Esophagus squamous epithelium (tissue), 5 donors: ENCODE data around the gene GSTO2. TPM values are rescaled to one million over a fixed set of nuclear protein-coding genes. Genes with fewer than 3 reads are reported as not detected.

Source experiments
- DNase-seq: peaks from one replicate; lab custom pipeline; 2025; lab: John Stamatoyannopoulos, UW
- H3K27ac ChIP-seq, 4 donors: fragments of 200-600 bp; sonication (generic); one replicate each; pipeline ENCODE4 v1.5.1; 2016 to 2019; ENCODE audit warnings: mild to moderate bottlenecking in 1 of 4
- H3K27me3 ChIP-seq, 4 donors: fragments of 200-600 bp; sonication (generic); 1 replicate in 3 of 4; 2 replicates in 1 of 4; pipeline versions ENCODE4 v1.5.1 to v1.6.0; 2017 to 2021; ENCODE audit warnings: antibody characterized with exemption in 1 of 4
- H3K36me3 ChIP-seq, 3 donors: fragments of 200-600 bp; sonication (generic); one replicate each; pipeline ENCODE4 v1.5.1; 2016 to 2019
- H3K4me1 ChIP-seq, 3 donors: fragments of 200-600 bp; sonication (generic); one replicate each; pipeline ENCODE4 v1.5.1; 2017 to 2019
- H3K4me3 ChIP-seq, 4 donors: fragments of 200-600 bp; sonication (generic); 1 replicate in 3 of 4; 2 replicates in 1 of 4; pipeline ENCODE4 v1.5.1; 2016 to 2019; ENCODE audit warnings: mild to moderate bottlenecking in 2 of 4, moderate library complexity in 1 of 4
- H3K9me3 ChIP-seq, 3 donors: fragments of 200-600 bp; sonication (generic); one replicate each; pipeline ENCODE4 v1.5.1; 2016 to 2019
- CTCF ChIP-seq, 6 experiments: fragments of 450-650 bp in 4 of 6; fragments of 200-600 bp in 2 of 6; sonication (generic) in 2 of 6; IDR thresholded peaks; one replicate each; pipeline ENCODE4 v1.5.1; 2016 to 2019; ENCODE audit warnings: antibody characterized with exemption in 6 of 6, mild to moderate bottlenecking in 4 of 6, moderate library complexity in 4 of 6
- POLR2A ChIP-seq, 4 donors: fragments of 450-650 bp; IDR thresholded peaks; one replicate each; pipeline ENCODE4 v1.6.1; 2017; ENCODE audit warnings: antibody characterized with exemption in 4 of 4, mild to moderate bottlenecking in 4 of 4, moderate library complexity in 3 of 4
- WGBS, 2 donors: methylation state at CpG; one replicate each; pipeline ENCODE4 v1.1.5; 2018; 5-methylcytosine and 5-hydroxymethylcytosine counted together
- intact Hi-C: fragments of 100-400 bp; cut with DNase I; formaldehyde crosslinking; loops from one replicate; pipeline ENCODE4 v1.15.0; 2022
- total RNA-seq, 4 donors: library from RNA; depleted of rRNA; stranded (reverse); fragments of >200 nt; gene quantifications; one replicate each; pipeline ENCODE4 v1.1.0, GENCODE V29; 2016
- donor health status: DM: yes; HTN: yes; CAD: no.

Gene GSTO2
- total RNA-seq, 4 donors from 2014 or later: 6.1 to 20.6 (median 13.8) TPM

DNA sequence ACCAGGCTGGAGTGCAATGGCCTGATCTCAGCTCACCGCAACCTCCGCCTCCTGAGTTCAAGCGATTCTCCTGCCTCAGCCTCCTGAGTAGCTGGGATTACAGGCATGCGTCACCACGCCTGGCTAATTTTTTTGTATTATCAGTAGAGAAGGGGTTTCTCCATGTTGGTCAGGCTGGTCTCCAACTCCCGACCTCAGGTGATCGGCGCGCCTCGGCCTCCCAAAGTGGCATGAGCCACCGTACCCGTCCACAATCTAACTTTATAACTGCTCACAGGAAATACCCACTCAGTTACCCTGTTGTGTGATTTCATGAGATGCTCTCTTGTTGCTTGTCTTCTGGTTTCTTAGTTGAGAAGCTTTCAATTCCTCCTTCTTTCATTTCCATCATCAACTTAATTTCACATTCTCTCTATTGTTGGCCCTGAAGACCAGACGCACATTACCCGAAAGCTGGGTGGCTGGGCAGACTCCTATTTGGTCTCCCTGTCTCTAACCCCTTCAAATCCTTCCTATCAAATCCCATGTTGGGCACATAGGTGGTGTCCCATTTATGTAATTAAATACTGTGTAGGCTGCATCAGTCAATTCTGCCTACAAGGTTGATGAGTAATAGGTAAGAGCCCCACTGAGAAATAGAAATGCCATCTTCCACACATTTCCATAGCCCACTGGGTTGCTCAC lies 1.1 kb upstream of the GSTO2 start:
- DNase-seq: no peak
- intact Hi-C loops: loop anchor here (10.0 kb wide), 1 partner anchor 143 kb away; the partner anchor contains the start of gene SFR1
- peaks cover 0 to 31% (median 12%) of the 10 kb centered on the region in 3 donors for H3K4me1 ChIP-seq
- no peak for TF ChIP-seq CTCF (IDR thresholded peaks at IDR 0.05)
- no peak for TF ChIP-seq POLR2A (IDR thresholded peaks at IDR 0.05)
- 65 to 86% methylated on average over 7 to 14 of the region's 14 CpGs for WGBS, 2 donors
- H3K36me3 ChIP-seq: peaks cover 4 to 59% (median 31%) of the 10 kb centered on the region in 3 donors
- H3K27ac ChIP-seq: peak overlapping the region; percentile 85 to 95 (median 94)
- peak overlapping the region; percentile 75 to 96 (median 81) for H3K4me3 ChIP-seq
- no peaks in the 10 kb centered on the region for H3K9me3 ChIP-seq
- H3K27me3 ChIP-seq: no peaks in the 10 kb centered on the region

DNA sequence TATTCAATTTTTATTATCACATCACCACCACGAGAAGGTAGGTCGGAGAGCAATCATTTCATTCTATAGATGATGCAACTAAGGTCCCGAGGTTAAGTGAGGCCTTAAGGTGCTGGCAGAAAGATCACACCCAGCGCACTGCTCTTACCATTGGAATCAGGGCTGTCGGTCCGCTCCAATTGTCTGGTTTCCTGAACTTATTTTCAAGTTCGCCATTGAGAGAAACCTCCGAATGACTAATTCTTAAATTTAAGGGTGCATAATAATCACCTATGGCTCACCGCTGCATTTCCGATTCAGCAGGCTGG lies 625 bp upstream of the GSTO2 start:
- WGBS, 2 donors: 5 to 25% methylated on average over 10 of the region's 10 CpGs
- H3K27me3 ChIP-seq: no peaks in the 10 kb centered on the region
- H3K36me3 ChIP-seq: peaks cover 0 to 54% (median 31%) of the 10 kb centered on the region in 3 donors
- peak overlapping the region; percentile 75 to 96 (median 81) for H3K4me3 ChIP-seq
- no peaks in the 10 kb centered on the region for H3K9me3 ChIP-seq
- H3K4me1 ChIP-seq: peaks cover 0 to 26% (median 12%) of the 10 kb centered on the region in 3 donors
- H3K27ac ChIP-seq: peak overlapping the region; percentile 85 to 95 (median 94)
- DNase-seq: no peak
- intact Hi-C loops: loop anchor here (10.0 kb wide), 1 partner anchor 144 kb away; the partner anchor contains the start of gene SFR1
- TF ChIP-seq POLR2A (IDR thresholded peaks at IDR 0.05) (no peak), CTCF (IDR thresholded peaks at IDR 0.05) (no peak)

- H3K27me3 ChIP-seq: peaks cover 0 to 16% (median 0%) of the 10 kb centered on the region in 4 donors
- WGBS, 2 donors: 81 to 94% methylated on average over 1 of the region's 1 CpG
- H3K4me1 ChIP-seq: peaks cover 5 to 33% (median 9%) of the 10 kb centered on the region in 3 donors
- H3K27ac ChIP-seq: no peak overlapping the region
- intact Hi-C loops: no loop called here
- H3K9me3 ChIP-seq: no peaks in the 10 kb centered on the region
- TF ChIP-seq POLR2A (IDR thresholded peaks at IDR 0.05) (no peak), CTCF (IDR thresholded peaks at IDR 0.05) (no peak)
- peaks cover 0 to 5% (median 0%) of the 10 kb centered on the region in 3 donors for H3K36me3 ChIP-seq
- no peak overlapping the region for H3K4me3 ChIP-seq
- no peak for DNase-seq
These were observed 4.3 kb downstream of the GSTO2 start for GRCh38 chr10:104273286-104273685.

DNA sequence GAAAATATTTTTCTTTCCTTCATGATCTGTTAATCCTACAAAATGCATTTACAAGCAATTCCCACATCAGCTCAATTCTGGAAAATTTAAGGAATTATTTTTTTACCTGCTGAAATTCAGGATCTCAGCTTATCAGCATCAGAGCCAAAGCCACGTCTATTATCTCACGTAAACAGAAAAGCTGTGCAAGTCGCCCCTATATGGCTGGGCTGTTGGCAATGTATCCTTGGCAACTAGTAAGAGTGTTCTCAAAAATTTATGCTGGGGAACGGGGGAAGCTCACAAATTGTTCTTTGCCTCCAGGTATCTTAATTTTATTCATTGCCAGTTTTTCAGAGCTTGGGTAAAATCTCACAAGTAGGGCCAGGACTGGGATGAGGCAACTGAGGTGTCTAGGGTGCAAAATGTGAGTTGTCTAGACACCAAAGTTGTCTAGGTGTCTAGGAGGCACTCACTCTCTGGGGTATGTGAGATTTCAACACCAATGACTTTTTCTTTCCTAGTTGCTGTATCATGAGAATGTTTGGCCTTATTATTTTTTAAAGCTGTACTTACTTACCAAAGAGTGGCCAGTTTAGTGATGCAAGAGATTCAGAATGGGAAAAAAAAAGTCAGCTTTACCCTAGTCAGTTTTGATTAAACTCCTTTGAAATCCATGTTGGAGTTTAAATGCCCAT lies 5.1 kb downstream of the GSTO2 start:
- no peak for DNase-seq
- H3K9me3 ChIP-seq: no peaks in the 10 kb centered on the region
- WGBS, 2 donors: 62 to 71% methylated on average over 4 of the region's 4 CpGs
- no peak overlapping the region for H3K4me3 ChIP-seq
- no peaks in the 10 kb centered on the region for H3K36me3 ChIP-seq
- intact Hi-C loops: no loop called here
- no peak overlapping the region for H3K27ac ChIP-seq
- peaks cover 4 to 30% (median 9%) of the 10 kb centered on the region in 3 donors for H3K4me1 ChIP-seq
- H3K27me3 ChIP-seq: peaks cover 0 to 16% (median 0%) of the 10 kb centered on the region in 4 donors
- TF ChIP-seq POLR2A (IDR thresholded peaks at IDR 0.05) (no peak), CTCF (IDR thresholded peaks at IDR 0.05) (no peak)
